Measurements from ENCODE around the gene DNAJB14. TPM values are rescaled to one million over a fixed set of nuclear protein-coding genes. Genes with fewer than 3 reads are reported as not detected.

DNAJB14 gene
- total and polyA plus RNA-seq, 2 of the 13 experiments (the other 11 are each of a cell fraction or from before 2014, with no cell fraction given) = 9.1 to 38.1 TPM

- 0 out of 2 replicates have a peak, but pooled peaks have one; percentile 24 for TF ChIP-seq ZNF746 (CRISPR knock-in tag; IDR thresholded peaks at IDR 0.05)
- no peak for TF ChIP-seq MLLT10 (CRISPR knock-in tag; IDR thresholded peaks at IDR 0.05)
- TF ChIP-seq, protein P1, sequence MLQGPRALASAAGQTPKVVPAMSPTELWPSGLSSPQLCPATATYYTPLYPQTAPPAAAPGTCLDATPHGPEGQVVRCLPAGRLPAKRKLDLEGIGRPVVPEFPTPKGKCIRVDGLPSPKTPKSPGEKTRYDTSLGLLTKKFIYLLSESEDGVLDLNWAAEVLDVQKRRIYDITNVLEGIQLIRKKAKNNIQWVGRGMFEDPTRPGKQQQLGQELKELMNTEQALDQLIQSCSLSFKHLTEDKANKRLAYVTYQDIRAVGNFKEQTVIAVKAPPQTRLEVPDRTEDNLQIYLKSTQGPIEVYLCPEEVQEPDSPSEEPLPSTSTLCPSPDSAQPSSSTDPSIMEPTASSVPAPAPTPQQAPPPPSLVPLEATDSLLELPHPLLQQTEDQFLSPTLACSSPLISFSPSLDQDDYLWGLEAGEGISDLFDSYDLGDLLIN (CRISPR knock-in tag; IDR thresholded peaks at IDR 0.05; ENCODE audit: borderline replicate concordance) = no peak
- TF ChIP-seq, protein P2, sequence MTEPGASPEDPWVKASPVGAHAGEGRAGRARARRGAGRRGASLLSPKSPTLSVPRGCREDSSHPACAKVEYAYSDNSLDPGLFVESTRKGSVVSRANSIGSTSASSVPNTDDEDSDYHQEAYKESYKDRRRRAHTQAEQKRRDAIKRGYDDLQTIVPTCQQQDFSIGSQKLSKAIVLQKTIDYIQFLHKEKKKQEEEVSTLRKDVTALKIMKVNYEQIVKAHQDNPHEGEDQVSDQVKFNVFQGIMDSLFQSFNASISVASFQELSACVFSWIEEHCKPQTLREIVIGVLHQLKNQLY (CRISPR knock-in tag; IDR thresholded peaks at IDR 0.05) = 0 out of 2 replicates have a peak, but pooled peaks have one; percentile 12
- TF ChIP-seq, protein P3, sequence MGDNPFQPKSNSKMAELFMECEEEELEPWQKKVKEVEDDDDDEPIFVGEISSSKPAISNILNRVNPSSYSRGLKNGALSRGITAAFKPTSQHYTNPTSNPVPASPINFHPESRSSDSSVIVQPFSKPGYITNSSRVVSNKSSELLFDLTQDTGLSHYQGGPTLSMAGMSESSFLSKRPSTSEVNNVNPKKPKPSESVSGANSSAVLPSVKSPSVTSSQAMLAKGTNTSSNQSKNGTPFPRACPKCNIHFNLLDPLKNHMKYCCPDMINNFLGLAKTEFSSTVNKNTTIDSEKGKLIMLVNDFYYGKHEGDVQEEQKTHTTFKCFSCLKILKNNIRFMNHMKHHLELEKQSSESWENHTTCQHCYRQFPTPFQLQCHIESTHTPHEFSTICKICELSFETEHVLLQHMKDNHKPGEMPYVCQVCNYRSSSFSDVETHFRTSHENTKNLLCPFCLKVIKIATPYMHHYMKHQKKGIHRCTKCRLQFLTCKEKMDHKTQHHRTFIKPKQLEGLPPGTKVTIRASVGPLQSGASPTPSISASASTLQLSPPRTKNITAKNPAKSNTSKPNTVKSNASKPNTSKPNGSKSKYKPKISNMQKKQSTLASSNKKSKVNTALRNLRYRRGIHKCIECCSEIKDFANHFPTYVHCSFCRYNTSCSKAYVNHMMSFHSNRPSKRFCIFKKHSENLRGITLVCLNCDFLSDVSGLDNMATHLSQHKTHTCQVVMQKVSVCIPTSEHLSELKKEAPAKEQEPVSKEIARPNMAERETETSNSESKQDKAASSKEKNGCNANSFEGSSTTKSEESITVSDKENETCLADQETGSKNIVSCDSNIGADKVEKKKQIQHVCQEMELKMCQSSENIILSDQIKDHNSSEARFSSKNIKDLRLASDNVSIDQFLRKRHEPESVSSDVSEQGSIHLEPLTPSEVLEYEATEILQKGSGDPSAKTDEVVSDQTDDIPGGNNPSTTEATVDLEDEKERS (CRISPR knock-in tag; IDR thresholded peaks at IDR 0.05) = peak; percentile 31; the same call in 1 of the 2 replicates
- TF ChIP-seq HDAC1 (CRISPR knock-in tag; IDR thresholded peaks at IDR 0.05) = peak; percentile 86
- TF ChIP-seq GABPB1 (CRISPR knock-in tag; IDR thresholded peaks at IDR 0.05) = peak; percentile 94
- peak; percentile 88 for TF ChIP-seq POLR2AphosphoS5 (IDR thresholded peaks at IDR 0.05; ENCODE audit: low read depth, low read length)
- TF ChIP-seq, protein P4, sequence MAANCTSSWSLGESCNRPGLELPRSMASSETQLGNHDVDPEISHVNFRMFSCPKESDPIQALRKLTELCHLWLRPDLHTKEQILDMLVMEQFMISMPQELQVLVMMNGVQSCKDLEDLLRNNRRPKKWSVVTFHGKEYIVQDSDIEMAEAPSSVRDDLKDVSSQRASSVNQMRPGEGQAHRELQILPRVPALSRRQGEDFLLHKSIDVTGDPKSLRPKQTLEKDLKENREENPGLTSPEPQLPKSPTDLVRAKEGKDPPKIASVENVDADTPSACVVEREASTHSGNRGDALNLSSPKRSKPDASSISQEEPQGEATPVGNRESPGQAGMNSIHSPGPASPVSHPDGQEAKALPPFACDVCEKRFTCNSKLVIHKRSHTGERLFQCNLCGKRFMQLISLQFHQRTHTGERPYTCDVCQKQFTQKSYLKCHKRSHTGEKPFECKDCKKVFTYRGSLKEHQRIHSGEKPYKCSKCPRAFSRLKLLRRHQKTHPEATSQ (CRISPR knock-in tag; IDR thresholded peaks at IDR 0.05; ENCODE audit: borderline replicate concordance) = no peak
- 0 out of 2 replicates have a peak, but pooled peaks have one; percentile 52 for TF ChIP-seq ZFP91 (CRISPR knock-in tag; IDR thresholded peaks at IDR 0.05; ENCODE audit: borderline replicate concordance)
- TF ChIP-seq, protein P5, sequence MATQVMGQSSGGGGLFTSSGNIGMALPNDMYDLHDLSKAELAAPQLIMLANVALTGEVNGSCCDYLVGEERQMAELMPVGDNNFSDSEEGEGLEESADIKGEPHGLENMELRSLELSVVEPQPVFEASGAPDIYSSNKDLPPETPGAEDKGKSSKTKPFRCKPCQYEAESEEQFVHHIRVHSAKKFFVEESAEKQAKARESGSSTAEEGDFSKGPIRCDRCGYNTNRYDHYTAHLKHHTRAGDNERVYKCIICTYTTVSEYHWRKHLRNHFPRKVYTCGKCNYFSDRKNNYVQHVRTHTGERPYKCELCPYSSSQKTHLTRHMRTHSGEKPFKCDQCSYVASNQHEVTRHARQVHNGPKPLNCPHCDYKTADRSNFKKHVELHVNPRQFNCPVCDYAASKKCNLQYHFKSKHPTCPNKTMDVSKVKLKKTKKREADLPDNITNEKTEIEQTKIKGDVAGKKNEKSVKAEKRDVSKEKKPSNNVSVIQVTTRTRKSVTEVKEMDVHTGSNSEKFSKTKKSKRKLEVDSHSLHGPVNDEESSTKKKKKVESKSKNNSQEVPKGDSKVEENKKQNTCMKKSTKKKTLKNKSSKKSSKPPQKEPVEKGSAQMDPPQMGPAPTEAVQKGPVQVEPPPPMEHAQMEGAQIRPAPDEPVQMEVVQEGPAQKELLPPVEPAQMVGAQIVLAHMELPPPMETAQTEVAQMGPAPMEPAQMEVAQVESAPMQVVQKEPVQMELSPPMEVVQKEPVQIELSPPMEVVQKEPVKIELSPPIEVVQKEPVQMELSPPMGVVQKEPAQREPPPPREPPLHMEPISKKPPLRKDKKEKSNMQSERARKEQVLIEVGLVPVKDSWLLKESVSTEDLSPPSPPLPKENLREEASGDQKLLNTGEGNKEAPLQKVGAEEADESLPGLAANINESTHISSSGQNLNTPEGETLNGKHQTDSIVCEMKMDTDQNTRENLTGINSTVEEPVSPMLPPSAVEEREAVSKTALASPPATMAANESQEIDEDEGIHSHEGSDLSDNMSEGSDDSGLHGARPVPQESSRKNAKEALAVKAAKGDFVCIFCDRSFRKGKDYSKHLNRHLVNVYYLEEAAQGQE (IDR thresholded peaks at IDR 0.05; ENCODE audit: borderline replicate concordance in 1 of 2, low read depth in 1 of 2, low read length in 2 of 2) = peak in 1 of 2 experiments; percentile 17; a peak in 1 of 4 replicates
- TF ChIP-seq, protein P6, sequence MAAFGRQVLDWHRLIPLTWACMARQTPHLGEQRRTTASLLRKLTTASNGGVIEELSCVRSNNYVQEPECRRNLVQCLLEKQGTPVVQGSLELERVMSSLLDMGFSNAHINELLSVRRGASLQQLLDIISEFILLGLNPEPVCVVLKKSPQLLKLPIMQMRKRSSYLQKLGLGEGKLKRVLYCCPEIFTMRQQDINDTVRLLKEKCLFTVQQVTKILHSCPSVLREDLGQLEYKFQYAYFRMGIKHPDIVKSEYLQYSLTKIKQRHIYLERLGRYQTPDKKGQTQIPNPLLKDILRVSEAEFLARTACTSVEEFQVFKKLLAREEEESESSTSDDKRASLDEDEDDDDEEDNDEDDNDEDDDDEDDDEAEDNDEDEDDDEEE (CRISPR knock-in tag; IDR thresholded peaks at IDR 0.05) = 0 out of 2 replicates have a peak, but pooled peaks have one; percentile 29
- 0 out of 2 replicates have a peak, but pooled peaks have one; percentile 46 for TF ChIP-seq ZNF546 (CRISPR knock-in tag; conservative IDR thresholded peaks at IDR 0.05)
Observed at GRCh38 chr4:99894161-99894997, 52.0 kb downstream of the DNAJB14 start, which contains the start of gene LAMTOR3 (continued).

Measured in HepG2 (cell line).